Right renal pelvis (tissue), 4 donors: ENCODE measurements around the gene SLC18B1. TPM values are rescaled to one million over a fixed set of nuclear protein-coding genes. Genes with fewer than 3 reads are reported as not detected.

Experiments used
- DNase-seq, 4 donors: peaks; one replicate each; pipeline ENCODE4 v3.0.0-alpha.2; 2013; ENCODE audit warnings: low read depth in 4 of 4, low spot score in 3 of 4, missing footprints in 1 of 4
- polyA plus RNA-seq, 4 donors: library from polyadenylated mRNA; unstranded; fragments of 120-200 nt; gene quantifications; one replicate each; pipeline ENCODE4 v1.2.1, GENCODE V29; 2013; ENCODE audit not compliant: insufficient read length in 4 of 4

SLC18B1 gene
- 10 to 100 TPM; 31.1 to 40.3 (median 38.7) TPM for polyA plus RNA-seq

GRCh38 chr6:132797951-132798868 is at the start of gene SLC18B1:
SLC18B1 (minus strand) TSS chr6:132798637; CDS start chr6:132798456, 181 bp downstream.
- peak in 2 of 4 donors; percentile 38 to 41 for DNase-seq

- no peak for DNase-seq
Observed at GRCh38 chr6:132843316-132844035, 45.0 kb upstream of the SLC18B1 start.

GRCh38 chr6:132841966-132842365 is 43.5 kb upstream of the SLC18B1 start:
- DNase-seq = no peak

GRCh38 chr6:132832891-132833290 is 34.5 kb upstream of the SLC18B1 start:
- DNase-seq = no peak

- peak in 3 of 4 donors; percentile 29 to 47 (median 36) for DNase-seq
Observed at GRCh38 chr6:132830334-132830751, 31.9 kb upstream of the SLC18B1 start.

GRCh38 chr6:132820629-132821381 is 22.4 kb upstream of the SLC18B1 start:
- no peak for DNase-seq

- DNase-seq = no peak
Observed at GRCh38 chr6:132819405-132820161, 21.1 kb upstream of the SLC18B1 start.

GRCh38 chr6:132818404-132819359 is 20.2 kb upstream of the SLC18B1 start:
- no peak for DNase-seq

- DNase-seq = no peak
Observed at GRCh38 chr6:132817554-132818403, 19.3 kb upstream of the SLC18B1 start.

- DNase-seq = no peak
Observed at GRCh38 chr6:132816660-132817059, 18.2 kb upstream of the SLC18B1 start.

GRCh38 chr6:132814716-132815570 is 16.5 kb upstream of the SLC18B1 start:
- DNase-seq = no peak

- peak in 2 of 4 donors; percentile 45 to 67 for DNase-seq
Observed at GRCh38 chr6:132813173-132813856, 14.9 kb upstream of the SLC18B1 start.

GRCh38 chr6:132812756-132813172 is 14.3 kb upstream of the SLC18B1 start:
- peak in 1 of 4 donors; percentile 20 for DNase-seq

- DNase-seq = peak in 2 of 4 donors; percentile 18 to 33
Observed at GRCh38 chr6:132812255-132812732, 13.9 kb upstream of the SLC18B1 start.

- no peak for DNase-seq
Observed at GRCh38 chr6:132811276-132811675, 12.8 kb upstream of the SLC18B1 start.

GRCh38 chr6:132805548-132805947 is 7.1 kb upstream of the SLC18B1 start:
- DNase-seq = no peak
